NCI-H2196 (cell line): ENCODE measurements around the gene TTC24.
"Not testable (repeated sequence)": the region's sequence is repeated elsewhere in the genome, so short reads cannot be mapped to it uniquely, and the experiment has no call there.

Experiments used
- DNase-seq: peaks from one replicate; lab custom pipeline; 2025; ENCODE audit not compliant: unreplicated experiment; lab: John Stamatoyannopoulos, UW

TTC24 gene

GRCh38 chr1:156579472-156579871 lies at the start of gene TTC24:
Gene TTC24 (plus strand): TSS chr1:156579723. CDS start chr1:156581365, 1,642 bp downstream.
- no peak for DNase-seq

GRCh38 chr1:156530006-156530405 lies 49.5 kb upstream of the TTC24 start:
- DNase-seq, result no peak

DNA sequence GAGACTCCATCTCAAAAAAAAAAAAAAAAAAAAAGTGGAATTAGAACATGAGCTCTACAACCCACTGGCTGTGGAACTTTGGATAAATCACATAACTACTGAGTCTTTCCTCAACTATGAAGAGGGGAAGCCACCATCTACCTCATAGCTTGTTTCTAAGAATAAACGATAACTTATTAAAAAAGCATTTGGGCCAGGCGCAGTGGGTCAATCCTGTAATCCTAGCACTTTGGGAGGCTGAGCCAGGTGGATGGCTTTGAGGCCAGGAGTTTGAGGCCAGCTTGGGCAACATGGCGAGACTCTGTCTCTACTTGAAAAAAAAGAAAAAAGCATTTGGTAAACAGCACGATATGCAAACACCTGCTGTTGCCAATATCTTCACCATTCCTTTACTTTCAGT lies 47.1 kb upstream of the TTC24 start:
- no peak for DNase-seq

DNA sequence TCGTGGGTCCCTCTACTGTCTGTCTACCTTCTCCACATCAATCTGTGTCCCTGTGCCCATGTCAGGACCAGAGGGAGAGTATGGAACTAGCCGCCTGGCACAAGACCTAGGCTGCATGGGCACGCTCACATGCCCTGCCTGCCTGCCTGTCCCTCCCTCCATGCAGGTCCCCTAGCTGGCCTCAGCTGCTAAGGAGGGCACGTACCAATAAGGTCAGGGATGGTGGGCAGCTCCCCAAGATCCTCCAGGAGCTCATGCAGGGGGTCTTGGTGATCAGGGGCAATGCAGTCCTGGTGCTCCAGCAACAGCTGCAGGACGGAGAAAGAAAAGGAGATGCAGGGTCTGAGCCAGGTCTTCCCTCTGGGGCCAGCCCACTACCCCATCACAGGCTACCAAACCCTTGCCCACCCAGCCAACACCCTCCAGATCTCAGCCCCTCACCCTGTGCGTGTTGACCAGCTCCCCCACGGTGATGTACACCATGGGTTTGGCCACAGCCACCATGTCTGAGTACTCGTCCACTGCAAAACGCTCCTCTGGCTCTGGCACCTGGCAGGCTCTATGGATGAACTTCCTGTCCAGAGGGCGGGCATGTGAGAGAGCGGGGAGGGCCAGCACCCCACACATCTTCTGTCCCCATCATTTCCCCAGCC lies 45.8 kb upstream of the TTC24 start:
- DNase-seq, result no peak

- no peak for DNase-seq
Observed at GRCh38 chr1:156534424-156535060, 45.0 kb upstream of the TTC24 start.

DNA sequence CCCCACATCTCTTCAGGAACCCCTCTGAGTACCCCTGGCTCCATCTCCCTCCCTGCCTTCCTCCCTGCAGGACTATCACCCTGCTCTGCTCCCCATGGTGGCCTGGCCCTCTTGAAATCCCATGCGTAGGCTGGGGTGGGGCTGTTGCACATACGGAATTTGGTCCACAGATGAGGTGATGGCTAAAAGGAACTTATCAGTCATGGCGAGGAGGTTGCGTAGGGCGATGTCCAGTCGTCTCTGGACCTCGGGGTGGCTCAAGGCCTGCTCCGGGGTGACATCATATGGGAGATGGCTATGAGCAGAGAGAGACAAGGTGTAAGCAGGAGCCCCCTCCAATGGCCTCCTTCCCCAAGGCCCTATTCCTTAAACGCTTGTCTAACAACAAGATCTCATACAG lies 42.5 kb upstream of the TTC24 start:
- no peak for DNase-seq

GRCh38 chr1:156538711-156539440 lies 40.6 kb upstream of the TTC24 start:
- DNase-seq, result no peak

DNA sequence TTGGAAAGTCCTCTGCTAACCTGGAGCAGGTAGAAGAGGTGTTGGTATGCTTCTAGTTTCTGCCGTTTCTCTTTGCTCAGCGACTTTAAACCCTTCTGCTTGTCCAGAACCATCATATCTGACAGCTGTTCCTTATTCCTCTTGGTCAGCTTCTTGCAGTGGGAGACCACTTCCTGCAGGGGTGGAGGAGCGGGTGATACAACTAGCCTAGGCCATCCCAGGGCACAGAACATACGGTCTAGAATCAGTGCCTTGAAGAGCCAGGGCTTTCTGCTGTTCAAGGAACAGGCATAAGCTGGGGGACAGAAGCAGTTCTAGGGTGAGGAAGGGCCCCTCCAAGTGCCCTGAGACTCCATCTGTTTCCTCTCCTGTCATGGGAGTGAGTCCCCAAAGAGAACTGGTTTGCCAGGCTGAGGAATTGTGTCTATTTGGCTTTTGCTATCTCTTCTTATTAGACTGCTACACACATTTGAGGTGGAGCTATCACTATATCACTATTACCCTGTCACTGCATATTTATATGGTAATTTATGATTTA lies 39.6 kb upstream of the TTC24 start:
- no peak for DNase-seq

GRCh38 chr1:156540955-156541354 lies 38.6 kb upstream of the TTC24 start:
- DNase-seq, result no peak

GRCh38 chr1:156543066-156543465 lies 36.5 kb upstream of the TTC24 start:
- DNase-seq, result no peak

GRCh38 chr1:156544592-156545102 lies 34.9 kb upstream of the TTC24 start:
- DNase-seq, result no peak

DNA sequence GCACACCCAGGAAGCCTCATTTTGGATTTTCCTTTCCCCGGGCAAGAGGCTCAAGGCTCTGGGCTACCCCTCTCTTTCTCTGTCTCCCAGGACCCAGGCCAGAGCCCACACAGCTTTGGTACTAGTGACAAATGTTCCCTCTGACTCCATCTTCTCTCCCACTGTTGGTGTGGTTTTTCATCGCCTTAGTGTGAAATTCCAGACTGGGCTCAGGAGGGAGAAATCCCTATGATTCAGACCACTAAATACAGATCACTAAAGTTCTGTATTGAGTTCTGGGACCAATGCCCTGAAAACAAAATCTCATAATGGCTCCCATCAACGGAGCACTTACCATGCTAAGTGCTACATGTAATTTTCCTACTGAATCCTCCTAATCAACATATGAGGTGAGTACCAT lies 33.3 kb upstream of the TTC24 start:
- DNase-seq, result no peak

GRCh38 chr1:156547434-156547833 lies 32.1 kb upstream of the TTC24 start:
- no peak for DNase-seq

DNA sequence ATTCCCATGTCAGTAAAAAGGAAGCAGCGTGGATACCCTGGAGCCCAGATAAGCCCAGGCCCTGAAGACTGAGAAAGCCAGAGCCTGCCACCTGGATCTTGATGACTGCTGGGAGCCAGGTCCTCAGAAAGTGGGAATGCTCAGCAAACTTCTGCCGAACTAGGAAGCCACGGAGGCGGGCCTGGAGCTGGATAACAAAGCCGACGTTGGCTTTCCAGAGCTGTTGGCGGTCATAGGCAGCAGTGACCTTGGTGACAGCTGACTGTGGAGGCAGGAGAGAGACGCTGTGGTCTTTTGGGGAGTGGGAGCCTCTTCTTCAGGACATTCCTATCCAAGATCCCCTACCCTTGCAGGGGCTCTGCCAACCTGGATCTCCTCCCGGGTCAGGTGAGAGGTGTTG lies 31.5 kb upstream of the TTC24 start:
- DNase-seq, result no peak

DNA sequence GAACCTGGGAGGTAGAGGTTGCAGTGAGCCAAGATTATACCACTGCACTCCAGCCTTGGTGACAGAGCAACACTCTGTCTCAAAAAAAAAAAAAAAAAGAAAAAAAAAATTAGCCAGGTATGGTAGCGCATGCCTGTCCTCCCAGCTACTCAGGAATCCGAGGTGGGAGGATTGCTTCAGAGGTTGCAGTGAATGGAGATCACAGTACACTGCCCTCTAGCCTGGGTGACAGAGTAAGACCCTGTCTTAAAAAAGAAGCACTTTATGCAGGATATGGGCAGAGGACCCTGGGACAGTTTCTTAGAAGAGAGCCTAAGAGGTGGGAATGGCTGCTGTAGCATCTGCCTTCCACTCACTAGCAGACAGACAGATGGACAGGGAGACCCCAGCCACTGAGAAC lies 30.1 kb upstream of the TTC24 start:
- no peak for DNase-seq

DNA sequence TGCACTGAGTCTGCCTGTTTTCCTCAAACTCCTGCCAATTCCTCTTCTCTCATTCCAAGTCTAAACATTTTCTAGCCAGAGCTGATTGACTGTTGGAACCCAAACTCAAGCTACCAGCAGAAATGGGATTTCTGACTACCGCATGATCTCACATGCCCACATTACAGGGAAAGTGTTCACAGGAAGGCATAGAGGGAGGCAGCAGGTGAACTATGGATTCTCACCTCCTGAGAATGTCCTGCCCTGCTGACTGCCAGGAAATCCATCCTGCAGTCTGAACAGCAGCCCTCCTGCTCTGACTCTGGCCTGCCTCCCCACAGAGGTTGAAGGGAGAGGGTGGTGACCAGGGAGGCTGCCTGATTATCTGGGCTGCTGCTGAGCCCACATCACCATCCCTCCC lies 29.7 kb upstream of the TTC24 start:
- DNase-seq, result no peak

DNA sequence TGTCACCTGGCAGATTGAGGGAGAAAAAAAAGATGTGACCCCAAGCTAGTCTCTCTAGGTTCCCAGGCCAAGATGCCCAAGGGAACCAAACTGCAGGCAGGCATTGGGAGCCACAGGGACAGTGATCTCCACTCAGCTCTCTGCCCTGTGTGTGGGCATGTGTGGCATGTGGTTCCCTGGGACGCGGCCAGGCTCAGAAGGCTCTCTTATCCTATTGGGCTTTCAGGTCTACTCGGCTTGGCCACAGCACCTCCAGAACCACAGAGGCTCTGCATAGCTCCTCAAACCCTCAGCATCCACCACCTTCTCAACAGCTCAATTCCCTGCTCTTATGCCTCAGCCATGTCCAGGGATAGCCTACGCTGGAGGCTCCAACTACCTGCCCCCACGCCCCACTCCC lies 29.2 kb upstream of the TTC24 start:
- DNase-seq, result no peak

- DNase-seq, result no peak
Observed at GRCh38 chr1:156551066-156551643, 28.4 kb upstream of the TTC24 start.

GRCh38 chr1:156551869-156552268 lies 27.7 kb upstream of the TTC24 start:
- DNase-seq, result no peak

DNA sequence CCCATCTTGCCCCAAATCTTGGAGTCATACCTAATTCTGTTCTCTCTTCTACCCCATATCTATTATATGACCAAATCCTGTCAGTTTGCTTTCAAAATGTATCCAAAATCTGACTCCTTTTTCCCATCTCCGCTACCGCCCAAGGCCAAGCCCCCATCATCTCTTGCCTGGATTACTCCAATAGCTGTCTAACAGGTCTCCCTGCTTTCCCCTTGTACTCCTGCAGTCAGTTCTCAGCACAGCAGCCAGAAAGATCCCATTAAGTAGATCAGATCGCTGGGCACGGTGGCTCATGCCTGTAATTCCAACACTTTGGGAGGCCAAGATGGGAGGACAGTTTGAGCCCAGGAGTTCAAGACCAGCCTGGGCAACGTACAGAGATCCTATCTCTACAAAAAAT lies 27.0 kb upstream of the TTC24 start:
- no peak for DNase-seq

DNA sequence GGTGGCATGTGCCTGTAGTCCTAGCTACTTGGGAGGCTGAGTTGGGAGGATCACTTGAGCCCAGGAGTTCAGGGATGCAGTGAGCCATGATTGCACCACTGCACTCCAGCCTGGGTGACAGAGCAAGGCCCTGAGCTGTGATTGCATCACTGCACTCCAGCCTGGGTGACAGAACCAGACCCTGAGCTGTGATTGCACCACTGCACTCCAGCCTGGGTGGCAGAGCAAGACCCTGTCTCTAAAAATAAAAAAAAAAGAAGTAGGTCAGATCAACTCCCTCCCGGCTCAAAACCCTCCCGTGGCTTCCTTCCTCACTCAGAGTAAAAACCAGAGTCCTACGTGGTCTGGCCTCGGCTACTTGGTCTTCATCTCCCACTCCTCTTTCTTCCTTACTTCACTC lies 26.6 kb upstream of the TTC24 start:
- DNase-seq, result not testable (repeated sequence)
